ENCODE data around the gene AQP7. TPM values are rescaled to one million over a fixed set of nuclear protein-coding genes. Genes with fewer than 3 reads are reported as not detected.

Gene AQP7
- total RNA-seq, 3 donors from 2014 or later = 29.3 to 193 (median 38.3) TPM

DNA sequence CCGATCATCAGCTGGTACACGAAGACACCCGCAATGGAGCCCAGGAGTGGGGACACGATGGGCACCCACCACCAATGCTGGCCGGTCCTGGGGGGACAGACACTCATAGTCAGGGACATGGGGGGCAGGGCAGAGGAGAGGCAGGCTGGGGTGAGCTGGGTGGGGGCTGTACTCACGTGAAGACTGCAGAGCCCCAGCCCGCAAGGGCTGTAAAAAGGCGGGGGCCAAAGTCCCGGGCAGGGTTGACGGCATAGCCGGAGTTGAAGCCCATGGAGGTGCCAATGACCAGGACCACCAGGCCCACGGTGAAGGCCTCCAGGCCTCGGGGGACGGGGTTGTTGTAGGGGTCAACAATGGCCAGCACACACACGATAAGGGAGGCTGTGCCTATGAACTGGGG lies 39.8 kb upstream of the AQP7 start:
- Histone ChIP-seq H3K9me3 (no peaks in the 10 kb centered on the region), H3K27ac (no peak overlapping the region), H3K4me3 (no peak overlapping the region), H3K36me3 (no peaks in the 10 kb centered on the region), H3K27me3 (no peaks in the 10 kb centered on the region), H3K4me1 (peaks cover 5 to 18% of the 10 kb centered on the region in 2 donors)
- intact Hi-C loops (cut with DNase I; ENCODE audit: low total_unique reads) = no loop called here
- TF ChIP-seq POLR2AphosphoS5 (IDR thresholded peaks at IDR 0.05) = no peak
- no peak for TF ChIP-seq POLR2A (IDR thresholded peaks at IDR 0.05)
- TF ChIP-seq, protein P1, sequence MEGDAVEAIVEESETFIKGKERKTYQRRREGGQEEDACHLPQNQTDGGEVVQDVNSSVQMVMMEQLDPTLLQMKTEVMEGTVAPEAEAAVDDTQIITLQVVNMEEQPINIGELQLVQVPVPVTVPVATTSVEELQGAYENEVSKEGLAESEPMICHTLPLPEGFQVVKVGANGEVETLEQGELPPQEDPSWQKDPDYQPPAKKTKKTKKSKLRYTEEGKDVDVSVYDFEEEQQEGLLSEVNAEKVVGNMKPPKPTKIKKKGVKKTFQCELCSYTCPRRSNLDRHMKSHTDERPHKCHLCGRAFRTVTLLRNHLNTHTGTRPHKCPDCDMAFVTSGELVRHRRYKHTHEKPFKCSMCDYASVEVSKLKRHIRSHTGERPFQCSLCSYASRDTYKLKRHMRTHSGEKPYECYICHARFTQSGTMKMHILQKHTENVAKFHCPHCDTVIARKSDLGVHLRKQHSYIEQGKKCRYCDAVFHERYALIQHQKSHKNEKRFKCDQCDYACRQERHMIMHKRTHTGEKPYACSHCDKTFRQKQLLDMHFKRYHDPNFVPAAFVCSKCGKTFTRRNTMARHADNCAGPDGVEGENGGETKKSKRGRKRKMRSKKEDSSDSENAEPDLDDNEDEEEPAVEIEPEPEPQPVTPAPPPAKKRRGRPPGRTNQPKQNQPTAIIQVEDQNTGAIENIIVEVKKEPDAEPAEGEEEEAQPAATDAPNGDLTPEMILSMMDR (IDR thresholded peaks at IDR 0.05) = no peak
- DNase-seq (ENCODE audit: low spot score in 2 of 2) = no peak

DNA sequence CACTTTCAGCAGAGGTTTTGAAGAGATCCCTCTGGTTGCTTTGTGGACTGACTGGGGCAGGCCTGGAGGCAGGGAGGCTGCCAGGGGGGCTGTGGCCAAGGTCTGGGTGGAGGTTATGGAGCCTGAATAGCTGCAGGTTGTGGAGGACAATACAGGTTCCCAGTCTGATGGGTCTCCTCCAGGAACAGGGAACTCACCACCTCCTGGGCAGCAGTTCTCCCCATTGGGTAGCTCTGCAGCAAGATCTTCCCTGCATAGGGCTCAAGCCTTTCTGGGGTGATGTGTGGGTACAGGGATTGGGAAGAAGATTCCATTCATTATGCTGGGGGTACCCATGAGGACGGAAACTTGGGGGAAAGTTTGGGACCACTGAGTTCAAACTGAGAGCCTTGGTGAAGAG lies 38.2 kb upstream of the AQP7 start:
- intact Hi-C loops (cut with DNase I; ENCODE audit: low total_unique reads) = no loop called here
- Histone ChIP-seq H3K27ac (no peak overlapping the region), H3K4me3 (no peak overlapping the region), H3K9me3 (no peaks in the 10 kb centered on the region), H3K27me3 (no peaks in the 10 kb centered on the region), H3K4me1 (peaks cover 0 to 11% of the 10 kb centered on the region in 2 donors), H3K36me3 (no peaks in the 10 kb centered on the region)
- no peak for TF ChIP-seq POLR2AphosphoS5 (IDR thresholded peaks at IDR 0.05)
- TF ChIP-seq, protein P1 (IDR thresholded peaks at IDR 0.05) = no peak
- no peak for TF ChIP-seq POLR2A (IDR thresholded peaks at IDR 0.05)
- no peak for DNase-seq (ENCODE audit: low spot score in 2 of 2)

DNA sequence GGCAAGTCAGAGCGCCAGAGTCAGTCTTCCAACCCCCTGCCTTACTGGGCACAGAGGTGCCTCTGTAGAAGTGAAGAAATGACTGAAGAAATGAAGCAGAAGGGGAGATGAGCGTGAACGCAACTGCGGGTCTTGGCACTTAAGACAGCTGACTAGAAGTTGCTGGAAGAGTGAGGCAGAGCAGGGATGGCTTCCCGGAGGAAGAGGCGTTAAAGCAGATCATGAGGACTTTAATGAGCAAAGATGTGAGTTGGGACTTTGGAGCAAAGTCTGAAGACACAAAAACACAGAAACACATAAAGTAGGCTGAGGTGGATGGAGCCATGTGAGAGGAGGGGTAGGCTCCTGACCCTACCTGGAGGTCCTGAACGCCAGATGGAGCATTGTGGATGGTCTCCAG lies 37.8 kb upstream of the AQP7 start:
- Histone ChIP-seq H3K27me3 (no peaks in the 10 kb centered on the region), H3K9me3 (no peaks in the 10 kb centered on the region), H3K36me3 (no peaks in the 10 kb centered on the region), H3K4me1 (peaks cover 0 to 7% of the 10 kb centered on the region in 2 donors), H3K27ac (no peak overlapping the region), H3K4me3 (no peak overlapping the region)
- TF ChIP-seq POLR2A (IDR thresholded peaks at IDR 0.05) (no peak), POLR2AphosphoS5 (IDR thresholded peaks at IDR 0.05) (no peak)
- TF ChIP-seq, protein P1 (IDR thresholded peaks at IDR 0.05) = no peak
- no peak for DNase-seq (ENCODE audit: low spot score in 2 of 2)
- intact Hi-C loops (cut with DNase I; ENCODE audit: low total_unique reads) = no loop called here

DNA sequence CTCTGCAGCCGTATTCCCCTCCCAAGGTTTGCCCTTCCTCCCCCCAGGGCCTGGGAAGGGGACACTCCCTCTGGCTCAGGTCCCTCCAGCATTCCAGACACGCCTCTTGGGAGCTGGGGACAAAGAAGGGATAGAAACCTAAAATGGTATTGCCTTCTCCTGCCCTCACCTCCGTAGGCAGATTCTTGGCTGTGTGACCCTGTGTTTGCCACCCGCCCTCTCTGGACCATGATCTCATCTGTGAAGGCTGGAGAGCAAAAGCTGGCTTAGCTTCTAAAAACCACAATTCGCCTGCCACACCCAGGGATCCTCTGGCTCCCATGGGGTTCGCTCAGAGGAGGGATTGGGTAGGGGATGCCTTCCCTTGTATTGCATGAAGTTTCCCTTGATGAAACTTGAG lies 37.4 kb upstream of the AQP7 start:
- Histone ChIP-seq H3K27me3 (no peaks in the 10 kb centered on the region), H3K4me3 (no peak overlapping the region), H3K4me1 (peaks cover 0 to 4% of the 10 kb centered on the region in 2 donors), H3K9me3 (no peaks in the 10 kb centered on the region), H3K36me3 (no peaks in the 10 kb centered on the region), H3K27ac (no peak overlapping the region)
- TF ChIP-seq, protein P1 (IDR thresholded peaks at IDR 0.05) = no peak
- intact Hi-C loops (cut with DNase I; ENCODE audit: low total_unique reads) = loop anchor here (5.0 kb wide), 1 partner anchor 398 kb away; no protein-coding TSS in a partner anchor
- DNase-seq (ENCODE audit: low spot score in 2 of 2) = no peak

DNA sequence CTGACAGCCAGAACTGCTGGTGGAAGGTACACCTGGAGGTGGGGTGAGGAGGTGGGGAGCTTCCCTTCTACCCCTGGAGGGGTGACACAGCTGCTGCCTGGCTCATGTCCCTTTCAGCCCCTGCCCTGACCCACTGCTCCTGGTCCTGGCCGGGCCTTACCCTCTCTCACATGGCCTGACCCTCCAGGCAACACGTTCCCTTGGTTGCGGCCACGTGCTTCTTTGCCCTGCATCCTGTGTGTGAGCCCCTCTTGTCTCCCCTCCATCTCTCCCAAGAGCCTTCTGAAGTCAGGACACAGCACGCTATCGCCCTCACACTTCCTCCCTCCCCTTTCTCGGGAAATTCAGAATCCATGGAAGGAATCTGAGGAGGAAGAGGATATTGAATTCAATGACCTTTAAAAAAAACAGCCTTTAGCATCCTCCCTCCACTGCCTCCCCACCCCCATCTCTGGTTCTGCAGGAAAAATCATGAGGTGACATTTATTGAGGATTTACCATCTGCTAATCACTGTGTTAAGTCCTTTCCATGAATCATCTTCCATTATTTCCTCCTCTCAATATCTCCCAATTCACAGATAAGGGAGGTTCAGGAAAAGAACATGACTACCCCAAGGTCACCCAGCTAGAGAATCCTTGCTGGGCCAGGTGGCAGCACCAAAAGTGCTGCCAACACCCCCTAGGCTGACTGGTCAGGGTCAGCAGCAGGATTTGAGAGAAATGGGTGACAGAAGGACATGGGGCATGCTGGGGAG lies 36.7 kb upstream of the AQP7 start:
- TF ChIP-seq, protein P1 (IDR thresholded peaks at IDR 0.05) = no peak
- no peak for TF ChIP-seq POLR2AphosphoS5 (IDR thresholded peaks at IDR 0.05)
- no peak for TF ChIP-seq POLR2A (IDR thresholded peaks at IDR 0.05)
- Histone ChIP-seq H3K27me3 (no peaks in the 10 kb centered on the region), H3K4me3 (no peak overlapping the region), H3K27ac (no peak overlapping the region), H3K4me1 (peaks cover 0 to 4% of the 10 kb centered on the region in 2 donors), H3K36me3 (no peaks in the 10 kb centered on the region), H3K9me3 (no peaks in the 10 kb centered on the region)
- intact Hi-C loops (cut with DNase I; ENCODE audit: low total_unique reads) = loop anchor here (5.0 kb wide), 1 partner anchor 398 kb away; no protein-coding TSS in a partner anchor
- no peak for DNase-seq (ENCODE audit: low spot score in 2 of 2)
